WTC11 (cell line): ENCODE data around the gene NPB. TPM values are rescaled to one million over a fixed set of nuclear protein-coding genes. Genes with fewer than 3 reads are reported as not detected.

Experiments used
- ATAC-seq: fragments of 200-7000 bp; cut with Tn5 transposase; 2 replicates; pipeline ENCODE4 v1.10.0; 2021; ENCODE audit warnings: mild to moderate bottlenecking, moderate library complexity
- CTCF ChIA-PET: fragments of 300-600 bp; sonication (Branson Sonifier 250); formaldehyde crosslinking; loops from one replicate; lab custom pipeline; 2021; ENCODE audit warnings: antibody characterized with exemption; lab: Charles Lee
- POLR2A ChIA-PET: fragments of 350-600 bp; sonication (Branson Sonifier 250); formaldehyde crosslinking; loops from one replicate; lab custom pipeline; 2021; ENCODE audit warnings: antibody characterized with exemption; lab: Charles Lee
- DNase-seq: peaks from one replicate; pipeline ENCODE4 v3.0.0; 2021; ENCODE audit warnings: low spot score
- H3K27ac Mint-ChIP-seq: 2 replicates; pipeline ENCODE4 v1.8.0; 2021; ENCODE audit warnings: mixed read lengths
- H3K27me3 Mint-ChIP-seq: 2 replicates; pipeline ENCODE4 v1.8.0; 2021; ENCODE audit warnings: low read depth, mild to moderate bottlenecking, moderate library complexity, mixed read lengths
- H3K36me3 Mint-ChIP-seq: 2 replicates; pipeline ENCODE4 v1.8.0; 2021; ENCODE audit warnings: mixed read lengths
- H3K4me1 Mint-ChIP-seq: 2 replicates; pipeline ENCODE4 v1.8.0; 2022; ENCODE audit warnings: mixed read lengths
- H3K4me3 Mint-ChIP-seq: 2 replicates; pipeline ENCODE4 v1.8.0; 2021; ENCODE audit warnings: mild to moderate bottlenecking, moderate library complexity, mixed read lengths
- H3K9me3 Mint-ChIP-seq: 2 replicates; pipeline ENCODE4 v1.8.0; 2021; ENCODE audit warnings: mixed read lengths
- FOXK1 ChIP-seq: sonication (generic); formaldehyde crosslinking; IDR thresholded peaks from 2 replicates; pipeline ENCODE4 v1.8.0; 2022; ENCODE audit warnings: mild to moderate bottlenecking, moderate library complexity, missing genetic modification reagents
- GABPB1 ChIP-seq: sonication (generic); formaldehyde crosslinking; IDR thresholded peaks from 2 replicates; pipeline ENCODE4 v1.8.1; 2023; ENCODE audit warnings: mild to moderate bottlenecking, missing genetic modification reagents
- NFE2L1 ChIP-seq: sonication (generic); formaldehyde crosslinking; IDR thresholded peaks from 2 replicates; pipeline ENCODE4 v1.8.1; 2023; ENCODE audit warnings: missing genetic modification reagents
- SP1 ChIP-seq: sonication (generic); formaldehyde crosslinking; conservative IDR thresholded peaks from 2 replicates; pipeline ENCODE4 v1.8.1; 2022; ENCODE audit warnings: missing genetic modification reagents
- TP53 ChIP-seq: sonication (generic); formaldehyde crosslinking; IDR thresholded peaks from 2 replicates; pipeline ENCODE4 v1.8.1; 2023; ENCODE audit warnings: mild to moderate bottlenecking, missing genetic modification reagents
- ZNF121 ChIP-seq: sonication (generic); formaldehyde crosslinking; IDR thresholded peaks from 2 replicates; pipeline ENCODE4 v1.8.0; 2023; ENCODE audit warnings: missing genetic modification reagents
- ZNF396 ChIP-seq: fragments of 250-450 bp; sonication (Bioruptor Pico); IDR thresholded peaks from 2 replicates; pipeline ENCODE4 v1.8.0; 2021; ENCODE audit warnings: mild to moderate bottlenecking, moderate library complexity, borderline replicate concordance
- ZNF416 ChIP-seq: fragments of 250-450 bp; sonication (Bioruptor Pico); IDR thresholded peaks from 2 replicates; pipeline ENCODE4 v1.9.0; 2021; ENCODE audit warnings: mild to moderate bottlenecking, inconsistent platforms
- total RNA-seq: library from RNA; stranded (reverse); gene quantifications from 3 replicates; pipeline ENCODE4 v1.2.3, GENCODE V29; 2021
- TF ChIP-seq, protein P1 (sequence below): sonication (generic); formaldehyde crosslinking; IDR thresholded peaks from 2 replicates; pipeline ENCODE4 v1.8.0; 2022; ENCODE audit warnings: mild to moderate bottlenecking, missing genetic modification reagents
- TF ChIP-seq, protein P2 (sequence below): sonication (generic); formaldehyde crosslinking; IDR thresholded peaks from 2 replicates; pipeline ENCODE4 v1.8.1; 2022; ENCODE audit warnings: low read depth, mild to moderate bottlenecking, moderate library complexity, missing genetic modification reagents, borderline replicate concordance
- TF ChIP-seq, protein P3 (sequence below): sonication (generic); formaldehyde crosslinking; IDR thresholded peaks from 2 replicates; pipeline ENCODE4 v1.8.1; 2023; ENCODE audit warnings: mild to moderate bottlenecking, missing genetic modification reagents
- TF ChIP-seq, protein P4 (sequence below): sonication (generic); formaldehyde crosslinking; IDR thresholded peaks from 2 replicates; pipeline ENCODE4 v1.8.1; 2022; ENCODE audit warnings: mild to moderate bottlenecking, moderate library complexity, missing genetic modification reagents
- TF ChIP-seq, protein P5 (sequence below): sonication (generic); formaldehyde crosslinking; IDR thresholded peaks from 2 replicates; pipeline ENCODE4 v1.8.1; 2023; ENCODE audit warnings: mild to moderate bottlenecking, missing genetic modification reagents, moderate library complexity
- TF ChIP-seq, protein P6 (sequence below): fragments of 250-450 bp; sonication (Bioruptor Pico); IDR thresholded peaks from 2 replicates; pipeline ENCODE4 v1.9.0; 2021; ENCODE audit warnings: mild to moderate bottlenecking

NPB gene
- total RNA-seq, 1 experiment from 2014 or later = 1.9 TPM

DNA sequence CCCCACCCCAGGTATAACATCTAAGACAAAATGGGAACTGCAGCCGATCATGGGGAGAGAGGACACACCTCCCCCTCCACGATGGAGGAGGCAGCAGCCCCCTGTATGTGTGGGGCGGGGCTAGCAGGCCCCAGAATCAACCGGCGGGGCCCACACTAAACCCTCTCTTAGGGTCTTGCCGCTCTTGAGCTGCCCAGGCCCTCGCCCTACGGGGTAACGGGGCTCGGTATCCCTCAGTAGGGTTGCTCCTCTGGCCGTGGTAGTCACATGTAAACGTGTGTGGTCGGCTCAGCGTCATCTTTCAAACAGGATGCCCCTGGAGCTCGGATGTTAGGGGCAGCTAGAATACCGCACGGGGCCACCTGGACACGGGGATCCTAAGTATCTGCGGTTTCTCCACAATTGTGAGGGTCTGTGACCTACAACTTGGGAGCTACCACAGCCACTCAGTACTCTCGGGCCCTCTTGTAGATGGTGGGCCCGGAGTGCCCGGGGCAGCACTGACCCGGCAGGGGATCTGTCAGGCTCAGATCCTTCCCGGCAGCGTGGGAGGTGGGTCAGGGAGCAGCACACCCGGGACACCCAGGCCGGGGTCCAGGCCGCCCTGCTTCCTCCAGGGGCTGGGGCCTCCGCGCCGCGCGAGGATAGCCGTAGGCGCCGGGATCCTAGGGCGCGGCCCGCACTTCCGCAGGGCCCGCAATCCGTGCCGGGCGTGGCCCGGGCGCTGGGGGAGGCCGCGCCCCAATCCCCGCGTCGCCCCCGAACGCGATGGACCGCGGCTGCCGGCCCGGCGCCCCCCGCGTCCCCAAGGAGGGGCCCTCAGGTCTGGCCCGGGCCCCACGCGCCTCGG, 31.7 kb upstream of the NPB start:
- H3K9me3 Mint-ChIP-seq = no peaks in the 10 kb centered on the region
- ATAC-seq = peak; percentile 4
- CTCF ChIA-PET = interaction anchor here (1.0 to 2.3 kb wide), 28 partner anchors 10 to 186 kb away, joined by 3 to 16 read pairs (median 6); partner anchors contain the start of genes ALYREF, ANAPC11, ARL16 and CENPX
- peak overlapping the region; percentile 76 for H3K4me3 Mint-ChIP-seq
- H3K36me3 Mint-ChIP-seq = peaks cover 2% of the 10 kb centered on the region; the same call in 1 of the 2 replicates
- 0 out of 2 replicates have a peak, but pooled peaks have one; percentile 72 for TF ChIP-seq TP53 (CRISPR knock-in tag)
- TF ChIP-seq, protein P1, sequence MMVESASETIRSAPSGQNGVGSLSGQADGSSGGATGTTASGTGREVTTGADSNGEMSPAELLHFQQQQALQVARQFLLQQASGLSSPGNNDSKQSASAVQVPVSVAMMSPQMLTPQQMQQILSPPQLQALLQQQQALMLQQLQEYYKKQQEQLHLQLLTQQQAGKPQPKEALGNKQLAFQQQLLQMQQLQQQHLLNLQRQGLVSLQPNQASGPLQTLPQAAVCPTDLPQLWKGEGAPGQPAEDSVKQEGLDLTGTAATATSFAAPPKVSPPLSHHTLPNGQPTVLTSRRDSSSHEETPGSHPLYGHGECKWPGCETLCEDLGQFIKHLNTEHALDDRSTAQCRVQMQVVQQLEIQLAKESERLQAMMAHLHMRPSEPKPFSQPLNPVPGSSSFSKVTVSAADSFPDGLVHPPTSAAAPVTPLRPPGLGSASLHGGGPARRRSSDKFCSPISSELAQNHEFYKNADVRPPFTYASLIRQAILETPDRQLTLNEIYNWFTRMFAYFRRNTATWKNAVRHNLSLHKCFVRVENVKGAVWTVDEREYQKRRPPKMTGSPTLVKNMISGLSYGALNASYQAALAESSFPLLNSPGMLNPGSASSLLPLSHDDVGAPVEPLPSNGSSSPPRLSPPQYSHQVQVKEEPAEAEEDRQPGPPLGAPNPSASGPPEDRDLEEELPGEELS (CRISPR knock-in tag) = peak; percentile 15; the same call in 1 of the 2 replicates
- TF ChIP-seq, protein P2, sequence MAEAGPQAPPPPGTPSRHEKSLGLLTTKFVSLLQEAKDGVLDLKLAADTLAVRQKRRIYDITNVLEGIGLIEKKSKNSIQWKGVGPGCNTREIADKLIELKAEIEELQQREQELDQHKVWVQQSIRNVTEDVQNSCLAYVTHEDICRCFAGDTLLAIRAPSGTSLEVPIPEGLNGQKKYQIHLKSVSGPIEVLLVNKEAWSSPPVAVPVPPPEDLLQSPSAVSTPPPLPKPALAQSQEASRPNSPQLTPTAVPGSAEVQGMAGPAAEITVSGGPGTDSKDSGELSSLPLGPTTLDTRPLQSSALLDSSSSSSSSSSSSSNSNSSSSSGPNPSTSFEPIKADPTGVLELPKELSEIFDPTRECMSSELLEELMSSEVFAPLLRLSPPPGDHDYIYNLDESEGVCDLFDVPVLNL (CRISPR knock-in tag) = 0 out of 2 replicates have a peak, but pooled peaks have one; percentile 23
- TF ChIP-seq, protein P3, sequence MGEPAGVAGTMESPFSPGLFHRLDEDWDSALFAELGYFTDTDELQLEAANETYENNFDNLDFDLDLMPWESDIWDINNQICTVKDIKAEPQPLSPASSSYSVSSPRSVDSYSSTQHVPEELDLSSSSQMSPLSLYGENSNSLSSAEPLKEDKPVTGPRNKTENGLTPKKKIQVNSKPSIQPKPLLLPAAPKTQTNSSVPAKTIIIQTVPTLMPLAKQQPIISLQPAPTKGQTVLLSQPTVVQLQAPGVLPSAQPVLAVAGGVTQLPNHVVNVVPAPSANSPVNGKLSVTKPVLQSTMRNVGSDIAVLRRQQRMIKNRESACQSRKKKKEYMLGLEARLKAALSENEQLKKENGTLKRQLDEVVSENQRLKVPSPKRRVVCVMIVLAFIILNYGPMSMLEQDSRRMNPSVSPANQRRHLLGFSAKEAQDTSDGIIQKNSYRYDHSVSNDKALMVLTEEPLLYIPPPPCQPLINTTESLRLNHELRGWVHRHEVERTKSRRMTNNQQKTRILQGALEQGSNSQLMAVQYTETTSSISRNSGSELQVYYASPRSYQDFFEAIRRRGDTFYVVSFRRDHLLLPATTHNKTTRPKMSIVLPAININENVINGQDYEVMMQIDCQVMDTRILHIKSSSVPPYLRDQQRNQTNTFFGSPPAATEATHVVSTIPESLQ = no peak
- TF ChIP-seq ZNF416 = peak; percentile 58; the same call in 1 of the 2 replicates
- TF ChIP-seq, all 79 proteins: peak for 4
- peaks cover 16% of the 10 kb centered on the region for H3K4me1 Mint-ChIP-seq
- DNase-seq = peak; percentile 34
- POLR2A ChIA-PET = interaction anchor here (1.2 to 2.6 kb wide), 8 partner anchors 9 to 56 kb away, joined by 3 to 12 read pairs (median 6); partner anchors contain the start of genes ALYREF, ANAPC11, MAFG and NPB
- peak overlapping the region; percentile 88 for H3K27ac Mint-ChIP-seq
- H3K27me3 Mint-ChIP-seq = no peaks in the 10 kb centered on the region; the same call in 1 of the 2 replicates

DNA sequence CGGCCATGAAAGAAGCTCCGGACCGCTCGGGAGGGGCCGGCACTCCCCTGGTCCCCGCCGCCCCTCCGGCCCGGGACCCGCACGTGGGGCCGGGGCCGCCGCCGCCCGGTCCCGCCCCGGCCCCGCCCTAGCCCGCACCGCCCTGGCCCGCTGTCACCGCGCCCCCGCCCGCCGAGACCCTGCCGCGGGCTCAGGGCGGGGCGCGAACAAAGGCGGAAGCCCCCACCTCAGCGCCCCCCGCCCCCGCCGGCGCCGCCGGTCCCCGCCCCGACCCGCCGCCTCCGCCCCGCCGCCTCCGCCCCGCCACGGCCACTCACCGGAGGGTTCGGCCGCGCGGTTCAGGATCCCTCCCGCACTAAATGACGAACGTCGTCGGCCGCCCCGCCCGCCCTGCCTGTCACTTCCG, 31.1 kb upstream of the NPB start, which contains the start of gene ARHGDIA:
ARHGDIA (minus strand) TSS at position 357 of the 406 bp plus-strand sequence. CDS start 1,407 bp downstream, outside the sequence.
- Mint-ChIP-seq H3K9me3 (no peaks in the 10 kb centered on the region), H3K36me3 (no peaks in the 10 kb centered on the region), H3K4me1 (peaks cover 16% of the 10 kb centered on the region), H3K27me3 (no peaks in the 10 kb centered on the region; the same call in 1 of the 2 replicates), H3K27ac (peak within 1 kb of the TSS; percentile 79), H3K4me3 (peak within 1 kb of the TSS; percentile 77)
- no peak for TF ChIP-seq GABPB1 (CRISPR knock-in tag)
- no peak for TF ChIP-seq FOXK1 (CRISPR knock-in tag)
- TF ChIP-seq, protein P4, sequence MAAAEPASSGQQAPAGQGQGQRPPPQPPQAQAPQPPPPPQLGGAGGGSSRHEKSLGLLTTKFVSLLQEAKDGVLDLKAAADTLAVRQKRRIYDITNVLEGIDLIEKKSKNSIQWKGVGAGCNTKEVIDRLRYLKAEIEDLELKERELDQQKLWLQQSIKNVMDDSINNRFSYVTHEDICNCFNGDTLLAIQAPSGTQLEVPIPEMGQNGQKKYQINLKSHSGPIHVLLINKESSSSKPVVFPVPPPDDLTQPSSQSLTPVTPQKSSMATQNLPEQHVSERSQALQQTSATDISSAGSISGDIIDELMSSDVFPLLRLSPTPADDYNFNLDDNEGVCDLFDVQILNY = peak; percentile 54; the same call in 1 of the 2 replicates
- no peak for TF ChIP-seq NFE2L1 (CRISPR knock-in tag)
- TF ChIP-seq, protein P5, sequence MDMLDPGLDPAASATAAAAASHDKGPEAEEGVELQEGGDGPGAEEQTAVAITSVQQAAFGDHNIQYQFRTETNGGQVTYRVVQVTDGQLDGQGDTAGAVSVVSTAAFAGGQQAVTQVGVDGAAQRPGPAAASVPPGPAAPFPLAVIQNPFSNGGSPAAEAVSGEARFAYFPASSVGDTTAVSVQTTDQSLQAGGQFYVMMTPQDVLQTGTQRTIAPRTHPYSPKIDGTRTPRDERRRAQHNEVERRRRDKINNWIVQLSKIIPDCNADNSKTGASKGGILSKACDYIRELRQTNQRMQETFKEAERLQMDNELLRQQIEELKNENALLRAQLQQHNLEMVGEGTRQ = no peak
- no peak for TF ChIP-seq ZNF121 (CRISPR knock-in tag)
- TF ChIP-seq SP1 (CRISPR knock-in tag) = no peak
- TF ChIP-seq ZNF396 = no peak
- TF ChIP-seq, protein P6, sequence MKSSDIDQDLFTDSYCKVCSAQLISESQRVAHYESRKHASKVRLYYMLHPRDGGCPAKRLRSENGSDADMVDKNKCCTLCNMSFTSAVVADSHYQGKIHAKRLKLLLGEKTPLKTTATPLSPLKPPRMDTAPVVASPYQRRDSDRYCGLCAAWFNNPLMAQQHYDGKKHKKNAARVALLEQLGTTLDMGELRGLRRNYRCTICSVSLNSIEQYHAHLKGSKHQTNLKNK = 0 out of 2 replicates have a peak, but pooled peaks have one; percentile 4
- CTCF ChIA-PET = interaction anchor here (1.7 to 2.2 kb wide), 5 partner anchors 13 to 160 kb away, joined by 4 to 16 read pairs (median 10); partner anchors contain the start of genes ALYREF and ANAPC11
- peak; percentile 1; the same call in 1 of the 2 replicates for ATAC-seq
- POLR2A ChIA-PET = interaction anchor here (1.7 to 2.1 kb wide), 2 partner anchors 21 to 56 kb away, joined by 6 to 7 read pairs; partner anchors contain the start of genes ALYREF, ANAPC11 and MAFG
- no peak for DNase-seq
